GM18508 (cell line): ENCODE measurements around the gene PLCH2.
"Not testable (repeated sequence)": the region's sequence is repeated elsewhere in the genome, so short reads cannot be mapped to it uniquely, and the experiment has no call there.

Experiments used
- ATAC-seq: cut with Tn5 transposase; IDR thresholded peaks from one replicate; pipeline ENCODE4 v1.9.1; 2021; ENCODE audit warnings: moderate number of reproducible peaks; ENCODE audit not compliant: insufficient read depth, unreplicated experiment

PLCH2 gene

DNA sequence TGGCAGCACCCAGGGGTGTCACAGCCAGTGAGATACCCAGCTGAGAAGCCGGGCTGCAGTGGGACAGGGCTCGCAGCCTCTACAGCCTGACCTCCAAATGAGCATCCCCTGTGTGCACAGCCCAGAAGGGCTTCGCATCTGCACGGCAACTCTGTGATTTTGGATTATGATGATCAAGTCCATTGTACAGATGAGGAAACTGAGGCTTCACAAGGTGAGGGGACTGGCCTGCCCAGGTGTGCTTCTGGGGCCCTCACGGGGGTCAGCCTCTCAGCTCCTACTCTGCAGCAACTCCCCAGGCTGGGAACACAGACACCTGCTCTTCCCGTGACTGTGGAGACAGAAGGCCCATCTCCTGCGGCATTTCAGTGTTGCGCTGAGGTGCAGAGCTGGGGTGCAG lies 62.8 kb downstream of the PLCH2 start:
- ATAC-seq: no peak

DNA sequence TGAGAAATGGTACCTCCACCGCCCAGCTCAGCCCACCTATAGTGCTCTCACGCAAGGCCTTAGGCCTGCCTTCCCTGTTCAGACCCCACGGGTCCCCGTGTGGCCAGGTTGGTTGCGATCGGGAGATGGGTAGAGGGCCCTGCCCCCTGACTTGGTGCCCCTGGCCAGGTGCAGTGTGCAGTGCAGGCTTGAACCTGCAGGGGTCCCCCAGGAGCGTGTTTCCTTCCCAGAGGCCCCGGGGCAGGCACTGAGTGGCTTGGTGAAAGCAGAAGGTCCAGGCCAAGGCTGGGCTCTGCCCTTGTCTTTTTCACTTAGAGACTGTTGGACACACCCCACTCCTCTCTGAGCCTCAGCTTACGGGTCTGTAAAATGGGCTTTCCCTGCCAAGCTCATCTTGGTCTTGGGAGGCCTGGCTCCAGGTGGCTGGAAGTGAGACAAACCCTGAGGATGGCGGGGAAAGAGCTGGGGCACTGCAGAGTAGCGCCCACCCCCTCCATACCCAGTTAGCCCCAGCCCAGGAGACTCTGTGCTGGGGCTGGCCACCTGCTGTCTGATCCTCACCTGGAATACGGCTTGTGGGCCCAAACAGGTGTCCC lies 63.3 kb downstream of the PLCH2 start:
- ATAC-seq: no peak

DNA sequence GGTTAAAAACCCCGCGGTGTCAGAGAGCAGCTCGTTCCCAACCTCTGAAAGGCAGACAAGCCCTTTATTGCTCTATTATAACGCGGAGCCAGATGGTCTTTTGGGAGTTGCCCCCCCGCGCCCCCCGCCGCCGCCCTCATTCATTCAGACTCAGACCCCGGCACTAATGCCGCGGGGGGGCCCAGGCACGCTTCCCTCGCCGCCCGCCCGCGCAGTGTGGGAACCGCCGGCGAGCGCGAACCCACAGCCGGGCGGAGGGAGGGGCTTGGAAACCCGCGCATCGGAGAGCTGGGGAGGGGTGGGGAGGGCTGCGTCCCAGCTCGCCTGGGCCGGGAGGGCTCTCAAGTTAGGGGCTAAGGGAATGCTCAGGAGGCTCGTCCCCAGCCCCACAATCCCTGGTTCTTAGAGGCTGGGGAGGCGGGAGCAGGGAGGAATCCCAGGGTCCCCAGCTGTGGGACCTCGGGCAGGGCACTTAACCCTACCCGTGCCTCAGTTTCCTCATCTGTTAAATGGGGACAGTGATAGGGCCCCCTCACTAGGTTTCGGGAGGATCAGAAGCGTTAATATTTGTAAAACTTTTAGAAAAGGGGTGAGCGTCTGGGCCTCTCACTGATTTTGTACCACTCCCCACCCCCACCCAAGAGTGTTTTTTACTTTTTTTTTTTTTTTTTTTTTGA lies 64.9 kb downstream of the PLCH2 start:
- ATAC-seq: no peak

- no peak for ATAC-seq
These were observed 65.6 kb downstream of the PLCH2 start for GRCh38 chr1:2541619-2542245.

- ATAC-seq: no peak
These were observed 66.3 kb downstream of the PLCH2 start for GRCh38 chr1:2542246-2542915.

DNA sequence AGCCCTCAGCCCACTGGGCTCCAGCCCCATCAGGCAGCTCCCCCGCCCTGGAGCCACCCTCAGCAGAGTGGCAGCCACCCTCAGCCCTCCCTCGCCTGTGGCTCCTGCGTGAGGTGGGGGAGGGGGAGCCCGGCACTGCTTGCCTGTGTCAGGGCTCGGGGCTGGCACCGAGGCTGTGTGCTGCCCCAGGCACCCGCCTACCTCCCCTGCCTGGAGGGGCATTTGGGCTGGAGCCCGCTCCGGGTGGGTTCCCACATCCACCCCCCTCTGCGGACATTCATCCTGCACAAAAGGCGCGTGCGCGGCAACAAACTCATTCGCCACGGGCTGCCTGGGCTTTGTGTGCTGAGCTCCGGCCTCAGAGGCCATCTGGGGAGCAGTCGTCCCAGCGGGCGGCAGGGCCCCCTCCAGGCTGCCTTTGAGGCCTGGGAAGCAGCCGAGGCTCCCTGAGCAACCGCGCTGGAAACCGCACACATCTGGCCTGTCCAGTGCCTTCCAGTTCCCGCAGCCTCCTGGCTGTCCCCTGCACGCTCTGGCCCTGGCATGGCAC lies 67.5 kb downstream of the PLCH2 start:
- no peak for ATAC-seq

GRCh38 chr1:2544093-2544874 lies 68.2 kb downstream of the PLCH2 start:
- no peak for ATAC-seq

GRCh38 chr1:2544875-2545640 lies 69.0 kb downstream of the PLCH2 start:
- no peak for ATAC-seq

DNA sequence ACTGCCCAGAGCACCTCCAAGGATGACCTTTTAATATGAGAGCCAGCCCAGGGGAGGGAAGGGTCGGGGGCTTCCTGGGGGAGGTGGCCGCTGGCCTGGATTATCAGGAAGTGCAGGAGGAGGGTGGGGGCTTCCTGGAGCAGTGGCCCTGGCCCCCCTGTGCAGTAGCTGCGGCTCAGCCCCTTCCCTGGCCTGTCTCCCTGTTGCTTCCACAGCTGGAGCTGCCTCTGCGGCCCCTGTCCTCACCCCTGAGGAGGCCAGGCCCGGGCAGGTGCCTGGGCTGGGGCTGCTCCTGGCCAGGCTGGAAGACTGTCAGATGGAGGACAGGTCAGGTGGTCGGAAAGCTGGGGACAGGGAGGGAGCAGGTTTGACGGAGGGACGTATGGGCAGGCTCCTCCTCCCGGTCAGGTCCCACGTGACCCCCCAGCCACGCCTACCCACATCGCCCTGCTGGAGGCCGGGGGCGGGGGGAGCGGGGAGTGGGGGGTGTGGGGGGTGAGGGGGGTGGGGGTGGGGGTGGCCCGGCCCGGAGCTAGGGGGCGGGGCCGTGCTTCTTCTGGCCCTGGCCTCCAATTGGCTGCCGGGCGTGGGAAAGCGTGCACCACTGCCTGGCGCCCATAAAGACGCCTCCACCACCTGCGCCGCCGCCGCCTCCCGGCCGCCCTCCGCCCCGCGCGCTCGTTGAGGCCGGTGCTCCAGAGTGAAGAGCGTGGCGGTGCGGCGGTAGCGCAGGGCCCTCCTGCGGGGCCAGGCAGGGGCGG lies 69.8 kb downstream of the PLCH2 start:
- no peak for ATAC-seq

DNA sequence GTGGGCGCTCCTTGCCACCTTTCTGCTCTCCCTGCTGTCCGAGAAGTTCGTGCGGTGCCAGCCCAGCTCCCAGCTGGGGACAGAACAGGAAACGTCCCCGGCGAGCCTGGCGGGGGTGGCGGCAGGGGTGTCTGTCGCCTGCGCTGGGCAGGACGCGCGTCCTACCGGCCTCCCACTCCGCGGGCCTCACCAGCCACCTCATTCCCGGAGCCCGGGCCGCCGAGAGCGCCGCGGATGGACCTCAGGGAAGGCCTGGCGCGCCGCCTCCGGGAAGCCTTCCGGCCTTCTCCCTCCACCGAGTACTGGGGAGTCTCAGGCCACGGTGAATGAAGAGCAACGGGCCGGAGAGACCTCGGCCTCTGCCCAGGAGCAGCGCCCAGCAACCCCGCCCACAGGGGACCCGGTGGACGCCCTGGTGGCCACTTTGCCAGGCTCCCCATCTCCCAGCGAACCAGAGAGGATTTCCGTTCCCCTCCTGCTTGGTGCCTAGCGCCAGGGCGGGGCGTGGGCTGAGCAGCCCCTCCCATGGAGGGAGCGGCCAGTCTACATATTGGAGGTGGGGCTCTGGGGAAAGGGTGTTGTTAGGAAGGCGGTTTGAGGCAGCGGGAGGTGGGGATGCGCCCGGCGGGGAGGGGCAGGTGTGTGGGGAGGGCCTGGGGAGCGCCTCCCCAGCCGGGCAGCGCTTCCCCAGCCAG lies 70.6 kb downstream of the PLCH2 start:
- no peak for ATAC-seq

DNA sequence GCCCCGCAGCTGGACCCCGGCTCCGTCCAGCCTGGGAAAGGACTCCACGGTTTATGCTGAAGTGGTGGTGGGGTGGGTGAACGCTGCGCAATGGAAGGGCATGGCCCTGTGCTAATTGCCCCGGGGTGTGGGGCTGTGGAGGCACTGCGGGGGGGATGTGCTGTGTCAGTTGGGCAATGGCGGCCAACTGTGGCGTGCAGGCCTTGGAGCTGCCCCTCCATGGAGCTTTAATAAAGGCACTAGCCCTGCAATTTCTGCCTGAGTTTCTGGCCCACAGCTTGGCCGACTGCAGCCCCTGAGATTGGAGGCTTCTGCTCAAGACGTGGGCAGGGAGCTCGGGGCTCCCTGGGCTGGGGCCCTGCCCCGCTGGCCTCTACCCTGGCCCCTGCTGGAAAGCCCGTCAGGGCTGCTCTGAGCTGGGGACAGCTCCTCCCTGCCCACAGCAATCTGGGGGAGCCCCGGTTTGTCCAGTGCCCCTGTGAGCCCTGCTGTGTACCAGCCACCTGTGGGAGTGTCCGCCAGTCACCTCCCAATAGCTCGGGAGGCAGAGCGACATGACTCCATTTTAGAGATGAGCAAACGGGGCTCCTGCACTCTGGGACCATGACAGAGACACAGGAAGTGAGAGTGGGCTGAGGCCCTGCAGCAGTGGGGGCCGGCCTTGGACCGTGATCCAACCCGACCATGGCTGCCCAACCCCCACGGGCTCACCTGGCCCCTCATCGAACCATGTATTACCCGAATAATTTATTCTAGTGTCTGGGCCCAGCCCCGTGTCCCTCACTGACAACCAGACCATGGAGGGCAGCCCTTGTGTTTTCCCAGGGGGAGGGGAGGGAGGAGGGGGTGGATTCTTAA lies 71.3 kb downstream of the PLCH2 start:
- no peak for ATAC-seq

GRCh38 chr1:2548068-2548589 lies 72.0 kb downstream of the PLCH2 start:
- ATAC-seq: no peak

- not testable (repeated sequence) for ATAC-seq
These were observed 73.4 kb downstream of the PLCH2 start for GRCh38 chr1:2549367-2550029.

GRCh38 chr1:2550309-2550861 lies 74.3 kb downstream of the PLCH2 start:
- ATAC-seq: not testable (repeated sequence)

DNA sequence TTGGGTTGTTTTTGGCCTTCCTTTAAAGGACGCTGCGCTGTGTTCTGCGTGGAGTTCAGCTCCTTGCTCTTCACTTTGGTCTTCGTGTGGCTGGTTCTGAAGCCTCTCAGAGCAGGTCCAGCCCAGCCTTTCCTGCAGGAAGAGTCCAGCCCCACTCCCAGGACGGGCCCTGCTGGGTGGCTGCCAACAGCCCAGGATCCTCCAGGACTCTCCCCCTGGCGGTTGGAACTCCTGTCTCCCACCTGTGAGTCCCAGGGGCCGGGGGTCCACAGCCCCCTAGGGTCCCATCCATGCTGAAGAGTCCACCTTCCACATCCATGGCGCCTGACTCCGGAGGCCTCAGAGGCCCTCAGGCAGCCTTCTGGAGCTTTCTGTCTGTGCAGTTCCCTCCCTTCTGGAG lies 75.5 kb downstream of the PLCH2 start:
- ATAC-seq: not testable (repeated sequence)

GRCh38 chr1:2552189-2552588 lies 76.1 kb downstream of the PLCH2 start:
- ATAC-seq: no peak
